Measurements from ENCODE around the gene AVL9. TPM values are rescaled to one million over a fixed set of nuclear protein-coding genes. Genes with fewer than 3 reads are reported as not detected.

Gene AVL9
- total RNA-seq = 25.5 TPM

GRCh38 chr7:32495298-32496051 lies at the start of gene AVL9:
TSS of gene AVL9 (plus strand) at chr7:32495489. CDS start at chr7:32495710, 221 bp downstream.
- TF ChIP-seq, protein P1, sequence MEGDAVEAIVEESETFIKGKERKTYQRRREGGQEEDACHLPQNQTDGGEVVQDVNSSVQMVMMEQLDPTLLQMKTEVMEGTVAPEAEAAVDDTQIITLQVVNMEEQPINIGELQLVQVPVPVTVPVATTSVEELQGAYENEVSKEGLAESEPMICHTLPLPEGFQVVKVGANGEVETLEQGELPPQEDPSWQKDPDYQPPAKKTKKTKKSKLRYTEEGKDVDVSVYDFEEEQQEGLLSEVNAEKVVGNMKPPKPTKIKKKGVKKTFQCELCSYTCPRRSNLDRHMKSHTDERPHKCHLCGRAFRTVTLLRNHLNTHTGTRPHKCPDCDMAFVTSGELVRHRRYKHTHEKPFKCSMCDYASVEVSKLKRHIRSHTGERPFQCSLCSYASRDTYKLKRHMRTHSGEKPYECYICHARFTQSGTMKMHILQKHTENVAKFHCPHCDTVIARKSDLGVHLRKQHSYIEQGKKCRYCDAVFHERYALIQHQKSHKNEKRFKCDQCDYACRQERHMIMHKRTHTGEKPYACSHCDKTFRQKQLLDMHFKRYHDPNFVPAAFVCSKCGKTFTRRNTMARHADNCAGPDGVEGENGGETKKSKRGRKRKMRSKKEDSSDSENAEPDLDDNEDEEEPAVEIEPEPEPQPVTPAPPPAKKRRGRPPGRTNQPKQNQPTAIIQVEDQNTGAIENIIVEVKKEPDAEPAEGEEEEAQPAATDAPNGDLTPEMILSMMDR (IDR thresholded peaks at IDR 0.05) = peak in 1 of 3 experiments; percentile 13
- peak; percentile 75 to 97 for TF ChIP-seq POLR2AphosphoS5 (IDR thresholded peaks at IDR 0.05; ENCODE audit: insufficient read depth in 1 of 2, low read depth in 1 of 2)
- TF ChIP-seq POLR2A (IDR thresholded peaks at IDR 0.05) = peak in 1 of 2 donors; percentile 81

GRCh38 chr7:32447218-32447617 lies 48.1 kb upstream of the AVL9 start:
- intact Hi-C loops (cut with DNase I) = no loop called here
- TF ChIP-seq, protein P1 (IDR thresholded peaks at IDR 0.05) = no peak
- no peak for TF ChIP-seq POLR2A (IDR thresholded peaks at IDR 0.05)
- no peak for TF ChIP-seq POLR2AphosphoS5 (IDR thresholded peaks at IDR 0.05; ENCODE audit: insufficient read depth in 1 of 2, low read depth in 1 of 2)
- no peaks in the 10 kb centered on the region for H3K27me3 ChIP-seq
- no peaks in the 10 kb centered on the region for H3K36me3 ChIP-seq
- H3K4me1 ChIP-seq = no peaks in the 10 kb centered on the region
- H3K4me3 ChIP-seq = no peak overlapping the region
- no peak for DNase-seq (ENCODE audit: extremely low spot score in 2 of 2)
- no peak overlapping the region for H3K27ac ChIP-seq
- no peaks in the 10 kb centered on the region for H3K9me3 ChIP-seq

More at GRCh38 chr7:32495298-32496051, at the start of gene AVL9:
- peaks cover 34% of the 10 kb centered on the region for H3K4me1 ChIP-seq
- peak; percentile 97 to 99 for DNase-seq (ENCODE audit: extremely low spot score in 2 of 2)
- peak within 1 kb of the TSS; percentile 95 for H3K27ac ChIP-seq
- intact Hi-C loops (cut with DNase I) = loop anchor here (5.0 kb wide), 1 partner anchor 397 kb away; the partner anchor contains the start of gene KBTBD2
- no peaks in the 10 kb centered on the region for H3K27me3 ChIP-seq
- no peaks in the 10 kb centered on the region for H3K9me3 ChIP-seq
- peak within 1 kb of the TSS; percentile 76 to 94 for H3K4me3 ChIP-seq
- no peaks in the 10 kb centered on the region for H3K36me3 ChIP-seq

DNA sequence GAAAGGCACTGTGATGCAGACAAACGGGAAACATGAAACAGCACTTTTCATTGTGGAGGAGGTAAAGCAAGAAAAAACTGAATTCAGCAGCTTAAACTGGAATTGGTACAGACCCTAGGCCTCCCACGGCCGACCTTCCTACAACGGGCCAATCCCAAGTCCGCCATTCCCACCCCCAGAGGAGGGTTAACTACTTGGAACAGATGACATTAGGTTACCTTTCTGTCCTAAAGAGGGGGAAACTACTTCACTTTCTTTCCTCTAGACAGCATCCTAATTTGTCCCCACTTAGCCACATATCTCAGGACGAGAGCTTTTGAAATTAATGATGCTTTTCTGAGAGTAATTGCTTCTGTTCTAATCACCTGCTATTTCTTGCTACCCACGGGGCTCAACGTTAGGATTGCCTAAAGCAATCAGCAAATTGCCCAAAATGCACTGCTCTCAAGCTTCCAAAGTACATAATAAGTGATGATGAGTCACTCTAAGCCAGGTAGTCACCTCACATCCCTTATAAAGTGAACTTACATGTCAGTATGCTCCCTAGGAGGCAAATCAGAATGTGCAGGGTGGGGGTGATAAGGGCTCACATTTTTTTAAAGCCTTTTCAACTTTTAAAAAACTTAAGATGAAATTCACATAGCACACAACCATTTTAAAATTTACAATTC lies 41.8 kb upstream of the AVL9 start:
- no peak for DNase-seq (ENCODE audit: extremely low spot score in 2 of 2)
- intact Hi-C loops (cut with DNase I) = no loop called here
- TF ChIP-seq POLR2AphosphoS5 (IDR thresholded peaks at IDR 0.05; ENCODE audit: insufficient read depth in 1 of 2, low read depth in 1 of 2) (no peak), POLR2A (IDR thresholded peaks at IDR 0.05) (no peak)
- TF ChIP-seq, protein P1 (IDR thresholded peaks at IDR 0.05) = no peak
- Histone ChIP-seq H3K9me3 (no peaks in the 10 kb centered on the region), H3K36me3 (no peaks in the 10 kb centered on the region), H3K27ac (no peak overlapping the region), H3K27me3 (no peaks in the 10 kb centered on the region), H3K4me3 (no peak overlapping the region), H3K4me1 (no peaks in the 10 kb centered on the region)

DNA sequence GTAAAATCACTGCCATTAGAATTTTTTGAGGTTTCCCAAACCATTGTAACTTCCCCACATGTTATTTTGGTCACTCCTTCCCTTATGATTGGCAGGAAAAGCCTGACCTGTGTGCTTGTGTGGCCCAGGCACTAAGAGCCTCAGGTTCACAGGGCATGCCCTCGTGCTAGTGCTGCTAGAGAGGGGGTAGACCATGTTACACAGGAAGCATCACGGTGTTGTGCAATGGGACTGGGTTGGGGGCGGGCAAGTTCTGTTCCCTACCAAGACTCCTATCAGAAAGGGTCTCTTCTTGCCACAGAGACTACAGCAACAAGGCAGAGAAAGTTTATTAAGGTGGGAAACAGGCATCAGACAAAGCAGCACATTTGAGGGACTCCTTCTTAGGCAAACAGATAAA lies 37.3 kb upstream of the AVL9 start:
- intact Hi-C loops (cut with DNase I) = no loop called here

More for the DNA sequence above, 37.3 kb upstream of the AVL9 start:
- no peaks in the 10 kb centered on the region for H3K27me3 ChIP-seq
- no peak overlapping the region for H3K4me3 ChIP-seq
- no peak for DNase-seq (ENCODE audit: extremely low spot score in 2 of 2)
- H3K4me1 ChIP-seq = no peaks in the 10 kb centered on the region
- no peaks in the 10 kb centered on the region for H3K36me3 ChIP-seq
- TF ChIP-seq POLR2A (IDR thresholded peaks at IDR 0.05) (no peak), POLR2AphosphoS5 (IDR thresholded peaks at IDR 0.05; ENCODE audit: insufficient read depth in 1 of 2, low read depth in 1 of 2) (no peak)
- TF ChIP-seq, protein P1 (IDR thresholded peaks at IDR 0.05) = no peak
- no peak overlapping the region for H3K27ac ChIP-seq
- H3K9me3 ChIP-seq = no peaks in the 10 kb centered on the region

Measured in vagina (tissue), 2 donors.